ENCODE data around the gene TTLL10. TPM values are rescaled to one million over a fixed set of nuclear protein-coding genes. Genes with fewer than 3 reads are reported as not detected.

Gene TTLL10
- total and polyA plus RNA-seq, 2 of the 8 experiments (the other 6 are each of a cell fraction or from before 2014, with no cell fraction given) = 1.1 to 1.7 TPM

- no peak for TF ChIP-seq CHD7 (IDR thresholded peaks at IDR 0.05; ENCODE audit: insufficient replicate concordance, low read length)
- no peak for TF ChIP-seq KDM5A (IDR thresholded peaks at IDR 0.05; ENCODE audit: low read length)
- TF ChIP-seq JUN (IDR thresholded peaks at IDR 0.05; ENCODE audit: low read depth, low read length) = no peak
- TF ChIP-seq EP300 (IDR thresholded peaks at IDR 0.05; ENCODE audit: borderline replicate concordance in 1 of 2, low read depth in 2 of 2, low read length in 2 of 2) = no peak
- TF ChIP-seq TCF12 (IDR thresholded peaks at IDR 0.05; ENCODE audit: low read depth, low read length) = no peak
- TF ChIP-seq CTCF (IDR thresholded peaks at IDR 0.05; ENCODE audit: control extremely low read depth in 1 of 3, insufficient read depth in 1 of 3, low read depth in 1 of 3, low read length in 3 of 3) = no peak
- TF ChIP-seq CTBP2 (IDR thresholded peaks at IDR 0.05; ENCODE audit: borderline replicate concordance, insufficient read depth, insufficient read length, low read length) = no peak
- no peak for TF ChIP-seq BRCA1 (IDR thresholded peaks at IDR 0.05; ENCODE audit: low read depth, low read length)
- TF ChIP-seq POU5F1 (IDR thresholded peaks at IDR 0.05; ENCODE audit: low read depth, low read length) = no peak
These were observed 49.2 kb upstream of the TTLL10 start (continued) for GRCh38 chr1:1124508-1124785.

Measured in H1 (cell line).